Fibroblast of mammary gland (primary cell): ENCODE results near the gene TSPAN15.

ENCODE experiments used
- DNase-seq: peaks from one replicate; pipeline ENCODE4 v3.0.0-alpha.2; 2010; ENCODE audit warnings: low read depth
- H3K4me3 ChIP-seq: 2 replicates; pipeline ENCODE4 v1.5.1; 2011; ENCODE audit warnings: low read depth, mild to moderate bottlenecking, low read length, moderate library complexity; ENCODE audit not compliant: control insufficient read depth
- CTCF ChIP-seq: conservative IDR thresholded peaks from 2 replicates; pipeline ENCODE4 v1.5.1; 2011; ENCODE audit warnings: low read depth, low read length, inconsistent platforms; ENCODE audit not compliant: control insufficient read depth, insufficient read depth

TSPAN15 gene

GRCh38 chr10:69469976-69470375 lies 18.7 kb downstream of the TSPAN15 start:
- H3K4me3 ChIP-seq: no peak overlapping the region
- DNase-seq: no peak
- TF ChIP-seq CTCF: no peak

DNA sequence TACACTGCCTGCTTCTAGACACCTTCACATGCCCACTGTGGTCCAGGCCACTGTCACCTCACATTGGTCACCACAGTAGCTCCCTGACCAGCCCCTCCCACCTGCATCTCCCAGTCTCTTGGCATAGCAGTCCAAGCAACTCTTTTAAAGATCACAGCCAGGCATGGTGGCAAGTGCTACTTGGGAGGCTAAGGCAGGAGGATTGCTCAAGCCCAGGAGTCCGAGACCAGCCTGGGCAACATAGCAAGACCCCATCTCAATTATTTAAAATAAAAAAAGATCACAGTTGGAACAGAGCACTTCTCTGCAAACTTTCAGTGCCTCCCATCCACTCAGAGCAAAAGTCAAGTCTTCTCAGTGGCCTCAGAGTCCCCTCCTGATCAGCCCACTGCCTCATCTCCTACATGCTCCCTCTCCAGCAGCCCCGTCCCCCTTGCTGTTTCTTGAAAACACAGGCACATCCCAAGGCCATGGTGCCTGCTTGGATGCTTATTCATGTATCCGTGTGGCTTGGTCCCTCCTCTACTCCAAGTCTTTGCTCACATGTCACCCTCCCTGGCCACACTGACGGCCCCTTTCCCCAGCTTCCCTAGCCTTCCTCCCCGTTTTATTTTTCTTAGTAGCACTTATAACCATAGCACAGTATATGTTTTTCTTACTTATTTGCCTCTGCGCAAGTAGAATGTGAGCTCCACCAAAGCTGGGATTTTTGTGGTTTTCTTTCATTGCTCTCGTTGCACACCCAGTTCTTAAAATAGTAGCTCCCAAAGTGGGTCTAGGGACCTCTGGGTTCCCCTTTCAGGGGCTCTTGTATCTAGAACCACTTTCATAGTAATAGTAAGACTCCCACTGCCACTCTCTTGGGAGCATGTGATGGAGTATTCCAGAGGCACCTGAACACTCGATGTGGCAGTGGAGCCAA lies 19.5 kb downstream of the TSPAN15 start:
- H3K4me3 ChIP-seq: no peak overlapping the region
- TF ChIP-seq CTCF: no peak
- DNase-seq: no peak

- no peak for DNase-seq
- H3K4me3 ChIP-seq: no peak overlapping the region
- no peak for TF ChIP-seq CTCF
Observed at GRCh38 chr10:69472142-69472541, 20.9 kb downstream of the TSPAN15 start.

DNA sequence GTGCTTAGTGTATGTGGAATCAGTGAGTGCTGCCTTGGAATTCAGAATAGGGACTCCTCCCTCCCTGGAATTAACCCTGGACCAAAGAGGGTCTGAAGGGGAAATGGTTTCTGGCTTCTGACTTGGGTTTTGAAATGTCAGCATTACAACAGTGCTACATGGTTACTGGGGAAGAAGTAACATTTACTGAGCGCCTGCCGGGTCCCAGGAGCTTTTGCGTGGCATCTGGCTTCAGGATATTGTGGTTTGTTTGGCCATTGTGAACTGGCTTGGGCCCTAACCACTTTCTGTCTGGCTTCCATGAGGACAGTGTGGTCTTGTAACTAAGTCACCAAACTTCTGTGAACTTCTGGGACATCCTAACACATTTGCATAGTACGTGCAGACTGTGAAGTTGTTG lies 21.3 kb downstream of the TSPAN15 start:
- DNase-seq: peak; percentile 44
- H3K4me3 ChIP-seq: no peak overlapping the region
- TF ChIP-seq CTCF: no peak

DNA sequence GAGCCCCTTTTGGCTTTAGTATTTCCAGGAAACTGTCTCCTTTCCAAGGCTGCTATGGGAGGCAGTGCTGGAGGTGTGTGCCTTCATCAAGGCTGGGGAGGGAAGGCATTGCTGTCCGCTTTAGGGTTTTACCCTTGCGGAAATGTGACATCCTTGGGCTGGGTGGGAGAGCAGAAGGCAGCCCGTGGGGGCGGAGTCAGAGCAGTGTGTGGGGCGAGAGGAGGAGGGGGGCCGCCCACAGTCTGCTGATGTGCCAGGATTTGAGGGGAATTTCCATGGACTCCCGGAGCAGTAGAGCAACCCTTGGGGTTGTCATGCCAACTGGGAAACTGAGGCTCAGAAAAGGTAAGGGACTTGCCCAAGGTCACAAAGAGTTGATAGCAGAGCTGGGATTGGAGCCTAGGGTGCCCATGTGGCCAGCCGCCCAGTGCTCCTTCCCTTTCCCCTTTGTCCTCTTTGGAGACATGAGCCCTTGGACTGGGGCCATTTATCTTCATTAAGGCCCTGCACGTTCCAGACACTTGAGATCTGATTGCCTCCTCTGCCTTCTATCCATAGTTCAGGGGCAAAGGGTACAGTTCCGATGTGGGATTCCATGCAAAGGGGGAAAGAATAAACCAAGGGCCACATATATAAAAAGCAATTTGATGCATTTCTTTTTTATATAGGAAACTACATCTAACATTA lies 22.2 kb downstream of the TSPAN15 start:
- no peak for TF ChIP-seq CTCF

DNA sequence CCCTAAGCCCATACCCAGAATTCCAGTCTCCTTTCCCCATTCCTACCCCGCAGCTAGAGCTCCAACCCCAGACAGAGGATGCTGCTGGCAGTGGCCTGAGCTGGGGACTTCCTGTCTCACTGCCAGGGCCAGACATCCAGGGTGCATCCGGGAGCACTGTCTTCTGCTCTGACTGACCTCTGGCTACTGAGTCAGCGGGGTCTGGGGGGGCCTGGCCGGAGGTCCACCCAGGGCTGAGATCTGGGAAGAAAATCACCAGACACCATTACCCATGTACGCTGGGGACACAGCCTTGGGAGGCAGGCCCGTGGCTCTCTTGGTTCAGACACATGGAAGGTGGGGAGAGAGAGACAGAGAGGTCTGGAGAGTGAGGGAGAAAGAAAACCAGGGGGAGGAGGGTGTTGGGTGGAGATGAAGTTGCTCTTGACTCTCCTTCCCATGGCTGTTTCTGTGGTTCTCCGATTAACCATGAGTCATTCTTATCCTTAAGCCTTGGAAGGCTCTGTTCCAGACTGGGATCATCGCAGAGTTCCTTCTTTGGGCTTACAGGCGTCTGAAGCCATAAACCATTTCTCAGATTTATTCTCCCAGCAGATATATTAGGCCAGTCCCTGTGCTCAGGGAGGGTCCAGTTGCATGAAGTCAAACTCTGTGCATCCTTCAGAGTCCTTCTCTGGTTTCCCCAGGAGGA lies 23.6 kb downstream of the TSPAN15 start:
- no peak for TF ChIP-seq CTCF
- DNase-seq: peak; percentile 93
- H3K4me3 ChIP-seq: no peak overlapping the region

More for the DNA sequence above, 22.2 kb downstream of the TSPAN15 start:
- no peak for DNase-seq
- no peak overlapping the region for H3K4me3 ChIP-seq
